ENCODE data around the gene RAPGEF4. TPM values are rescaled to one million over a fixed set of nuclear protein-coding genes. Genes with fewer than 3 reads are reported as not detected.
A peak's percentile ranks its signal among the peaks of the same experiment; 100 is the strongest.

The RAPGEF4 gene
- total RNA-seq, 1 experiment from 2014 or later, result 1.4 TPM

GRCh38 chr2:172806493-172806892 is 70.8 kb downstream of the RAPGEF4 start:
- H3K23ac ChIP-seq (ENCODE audit: insufficient read length, low read depth, low read length), result no peak overlapping the region
- Mint-ChIP-seq H3K36me3 (ENCODE audit: insufficient read depth in 1 of 3, low read depth in 3 of 3) (peaks cover 7 to 27% (median 23%) of the 10 kb centered on the region in 3 experiments; a peak in 6 of 7 replicates), H3K27ac (no peak overlapping the region), H3K4me1 (peaks cover 9 to 13% of the 10 kb centered on the region in 2 experiments), H3K4me3 (no peak overlapping the region), H3K9me3 (peaks cover 26 to 27% of the 10 kb centered on the region in 2 experiments), H3K27me3 (ENCODE audit: low read depth) (no peaks in the 10 kb centered on the region; the same call in 1 of the 2 replicates)
- H3K18ac ChIP-seq (ENCODE audit: insufficient read length, low read depth, low read length), result no peak overlapping the region
- no peaks in the 10 kb centered on the region for H3K4me1 ChIP-seq (ENCODE audit: insufficient read depth, low read length)
- WGBS (ENCODE audit: extremely low coverage, insufficient read length, low lambda C conversion rate), result no CpG with 5 or more reads among the region's 2 CpGs
- H3K27me3 ChIP-seq (ENCODE audit: insufficient read depth, low read length), result no peaks in the 10 kb centered on the region
- no peak overlapping the region for H4K91ac ChIP-seq (ENCODE audit: insufficient read length, low read depth, low read length)
- H3K79me1 ChIP-seq (ENCODE audit: insufficient read depth, low read depth, low read length, poor library complexity, severe bottlenecking), result no peaks in the 10 kb centered on the region
- no peak overlapping the region for H3K14ac ChIP-seq (ENCODE audit: insufficient read depth, low read length)
- H2BK20ac ChIP-seq (ENCODE audit: low read depth, low read length, poor library complexity, severe bottlenecking), result no peak overlapping the region
- H4K8ac ChIP-seq (replicated peaks; ENCODE audit: insufficient read length, low read depth, low read length), result no peak overlapping the region
- no peak overlapping the region for H2BK120ac ChIP-seq (ENCODE audit: low read depth, low read length, poor library complexity, severe bottlenecking)
- H3K4me2 ChIP-seq (ENCODE audit: insufficient read depth, insufficient read length, low read length), result no peak overlapping the region
- H3K79me2 ChIP-seq (ENCODE audit: insufficient read depth, low read length), result no peaks in the 10 kb centered on the region
- H3T11ph ChIP-seq (ENCODE audit: low read length), result no peak overlapping the region
- H2BK5ac ChIP-seq (ENCODE audit: insufficient read length, low read length), result no peak overlapping the region
- no peak for DNase-seq
- no peak overlapping the region for H3K56ac ChIP-seq (ENCODE audit: insufficient read length, low read depth, low read length)
- no peak overlapping the region for H2AFZ ChIP-seq (ENCODE audit: low read length)
- no peak overlapping the region for H3K4ac ChIP-seq (ENCODE audit: low read depth, low read length)
- TF ChIP-seq CTCF (conservative IDR thresholded peaks at IDR 0.05), result peak; percentile 90
- H2BK15ac ChIP-seq (ENCODE audit: low read depth, low read length), result no peak overlapping the region
- no peak overlapping the region for H2AK5ac ChIP-seq (ENCODE audit: insufficient read length, low read length)
- no peak overlapping the region for H3K9ac ChIP-seq (ENCODE audit: extremely low read depth, insufficient read length, low read length)
- H4K5ac ChIP-seq (ENCODE audit: insufficient read length, low read depth, low read length), result no peak overlapping the region
- no peak overlapping the region for H3K27ac ChIP-seq (ENCODE audit: insufficient read length, low read depth, low read length)
- no peaks in the 10 kb centered on the region for H4K20me1 ChIP-seq (ENCODE audit: control insufficient read depth, insufficient read depth, insufficient read length)
- no peaks in the 10 kb centered on the region for H3K9me3 ChIP-seq (ENCODE audit: control insufficient read depth, low read depth, low read length)
- H3K23me2 ChIP-seq (ENCODE audit: insufficient read length, low read depth, low read length, poor library complexity, severe bottlenecking), result no peaks in the 10 kb centered on the region
- H2BK12ac ChIP-seq (ENCODE audit: insufficient read length, low read depth, low read length), result no peak overlapping the region
